AG10803 (cell line): Measurements from ENCODE around the gene ATP8A2.
A peak's percentile ranks its signal among the peaks of the same experiment; 100 is the strongest.

Source experiments
- DNase-seq: peaks from one replicate; pipeline ENCODE4 v3.0.0; 2010; ENCODE audit warnings: low read depth
- H3K4me3 ChIP-seq: 2 replicates; pipeline ENCODE4 v1.5.1; 2011; ENCODE audit warnings: mild to moderate bottlenecking, low read length, control low read depth
- CTCF ChIP-seq: conservative IDR thresholded peaks from 2 replicates; pipeline ENCODE4 v1.5.1; 2011; ENCODE audit warnings: mild to moderate bottlenecking, low read length, control low read depth, inconsistent platforms

The ATP8A2 gene

GRCh38 chr13:25987987-25988386, 616.2 kb downstream of the ATP8A2 start:
- TF ChIP-seq CTCF, result no peak
- no peak overlapping the region for H3K4me3 ChIP-seq
- no peak for DNase-seq

DNA sequence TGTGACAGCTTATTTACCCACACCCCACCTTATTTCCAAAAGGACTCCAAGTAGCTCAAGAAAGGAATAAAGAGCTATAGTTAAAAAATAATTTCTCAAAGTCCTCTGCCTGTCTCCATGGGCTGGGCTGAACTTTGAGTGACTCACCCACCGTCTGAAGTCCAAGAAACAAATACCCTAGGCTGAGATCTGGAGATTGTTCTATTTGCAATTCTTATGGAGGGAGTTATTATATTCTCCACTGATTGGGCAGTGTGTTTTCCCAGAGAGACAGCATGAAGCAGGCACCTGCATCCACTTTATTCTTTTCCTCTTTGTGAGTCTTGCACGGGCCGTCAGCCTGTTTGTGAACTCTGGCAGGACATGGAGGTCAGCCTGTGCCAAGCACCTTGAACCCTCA, 616.9 kb downstream of the ATP8A2 start:
- no peak overlapping the region for H3K4me3 ChIP-seq
- TF ChIP-seq CTCF, result no peak
- DNase-seq, result no peak

DNA sequence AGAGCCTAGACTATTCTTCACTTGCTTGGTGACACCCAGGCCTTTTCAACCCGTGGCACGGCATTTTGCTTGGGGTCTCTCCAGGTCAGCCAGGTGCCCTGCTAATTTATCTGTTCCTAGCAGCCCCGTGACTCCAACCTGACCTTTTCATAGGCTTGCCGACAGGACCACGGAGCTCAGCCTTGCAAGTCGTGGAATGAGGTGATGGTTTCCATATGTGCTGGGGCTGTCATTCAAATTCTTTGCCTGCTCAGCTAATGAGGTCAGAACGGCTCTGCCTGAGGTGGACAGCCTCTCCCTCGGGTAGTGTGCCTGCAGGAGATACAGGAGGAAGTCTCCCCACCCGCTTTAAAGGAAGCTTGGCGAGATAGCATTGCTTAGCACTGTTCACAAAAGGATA, 619.0 kb downstream of the ATP8A2 start:
- TF ChIP-seq CTCF, result no peak
- DNase-seq, result peak; percentile 37
- no peak overlapping the region for H3K4me3 ChIP-seq

DNA sequence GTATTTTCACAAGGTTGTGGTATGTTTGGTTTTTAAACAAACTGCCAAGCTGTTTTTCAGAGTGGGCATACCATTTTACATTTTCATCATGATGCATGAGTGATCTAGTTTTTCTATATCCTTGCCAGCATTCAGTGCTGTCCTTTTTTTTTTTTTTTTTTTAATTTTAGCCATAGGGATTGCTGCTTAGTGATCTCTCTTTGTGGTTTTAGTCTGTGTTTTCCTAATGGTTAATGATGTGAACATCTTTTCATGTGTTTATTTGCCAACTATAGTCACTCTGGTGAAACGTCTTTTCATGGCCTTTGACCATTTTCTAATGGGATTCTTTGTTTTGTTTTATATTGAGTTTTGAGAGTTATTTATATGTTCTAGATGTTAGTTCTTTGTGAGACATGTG, 620.3 kb downstream of the ATP8A2 start:
- no peak overlapping the region for H3K4me3 ChIP-seq
- no peak for DNase-seq
- no peak for TF ChIP-seq CTCF

GRCh38 chr13:26007261-26008125, 635.7 kb downstream of the ATP8A2 start:
- TF ChIP-seq CTCF, result no peak
- no peak overlapping the region for H3K4me3 ChIP-seq
- no peak for DNase-seq

GRCh38 chr13:26010487-26011207, 638.9 kb downstream of the ATP8A2 start:
- DNase-seq, result no peak
- no peak for TF ChIP-seq CTCF
- H3K4me3 ChIP-seq, result no peak overlapping the region

DNA sequence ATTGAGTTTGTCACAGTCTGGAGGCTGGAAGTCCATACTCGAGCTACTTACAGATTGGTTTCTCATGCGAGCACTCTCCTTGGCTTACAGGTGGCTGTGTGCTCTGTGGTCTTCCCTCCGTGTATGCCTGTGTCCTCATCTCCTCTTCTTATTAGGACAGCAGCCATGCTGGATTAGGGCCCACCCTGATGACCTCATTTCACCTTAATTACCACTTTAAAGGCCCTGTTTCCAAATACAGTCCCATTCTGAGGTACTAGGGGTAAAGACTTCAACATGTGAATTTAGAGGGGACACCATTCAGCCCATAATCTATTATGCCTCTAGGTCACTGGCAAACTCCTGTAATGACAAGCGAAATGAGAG, 639.4 kb downstream of the ATP8A2 start:
- TF ChIP-seq CTCF, result no peak
- no peak overlapping the region for H3K4me3 ChIP-seq
- no peak for DNase-seq
